HepG2 (cell line): ENCODE measurements around the gene CTIF. TPM values are rescaled to one million over a fixed set of nuclear protein-coding genes. Genes with fewer than 3 reads are reported as not detected.

Source experiments
- ATAC-seq: fragments of 200-7000 bp; cut with Tn5 transposase; 3 replicates; pipeline ENCODE4 v1.9.1; 2020; ENCODE audit warnings: mild to moderate bottlenecking, moderate library complexity
- BruUV-seq: library from RNA; stranded (reverse); fragments of 400-500 nt; replicated peaks from 2 replicates; lab custom pipeline; 2021; lab: Mats Ljungman, UMichigan
- CTCF ChIA-PET: fragments of 300-600 bp; formaldehyde crosslinking; extraction: SDS; loops from one replicate; lab custom pipeline; 2021; ENCODE audit warnings: low total read pairs, inconsistent platforms, low intra/inter-chr PET ratio; lab: Yijun Ruan, JAX
- POLR2A ChIA-PET: fragments of 350-600 bp; sonication (Branson Sonifier 250); formaldehyde crosslinking; loops from one replicate; lab custom pipeline; 2020; ENCODE audit warnings: antibody characterized with exemption, inconsistent platforms; lab: Yijun Ruan, JAX
- DNase-seq: peaks from one replicate; pipeline ENCODE4 v3.0.0-alpha.2; 2015; ENCODE audit warnings: low spot score
- FAIRE-seq: peaks from 3 replicates; lab custom pipeline; 2011; peaks lifted over from hg19 to GRCh38; lab: Jason Lieb, UNC
- H2AFZ ChIP-seq: one replicate; pipeline ENCODE4 v1.6.1; 2011; ENCODE audit warnings: low read length, inconsistent platforms
- H3K27ac ChIP-seq: fragments of 300-600 bp; 3 replicates; pipeline ENCODE4 v1.8.0; 2011; ENCODE audit warnings: mixed run types, mild to moderate bottlenecking, mixed read lengths, low read length, inconsistent platforms; ENCODE audit not compliant: insufficient read depth; ENCODE audit errors: extremely low read length
- H3K27me3 ChIP-seq, 2 experiments: fragments of 200-600 bp in 1 of 2; 2 replicates in 1 of 2; 3 replicates in 1 of 2; pipeline versions ENCODE4 v1.6.0 to v1.8.0; 2011; ENCODE audit warnings: low read length in 2 of 2, mild to moderate bottlenecking in 2 of 2, moderate library complexity in 2 of 2, inconsistent platforms in 1 of 2; ENCODE audit not compliant: insufficient read depth in 2 of 2, control insufficient read depth in 1 of 2
- H3K36me3 ChIP-seq, 2 experiments: fragments of 200-600 bp in 1 of 2; replicated peaks in 1 of 2; 2 replicates in 1 of 2; 3 replicates in 1 of 2; pipeline versions ENCODE4 v1.5.1 to v1.8.0; 2011; ENCODE audit warnings: low read length in 2 of 2, inconsistent platforms in 1 of 2; ENCODE audit not compliant: insufficient read depth in 2 of 2, control insufficient read depth in 1 of 2
- H3K4me1 ChIP-seq: 2 replicates; pipeline ENCODE4 v1.5.1; 2012; ENCODE audit warnings: low read length, inconsistent platforms; ENCODE audit not compliant: insufficient read depth
- H3K4me2 ChIP-seq: 2 replicates; pipeline ENCODE4 v1.6.0; 2011; ENCODE audit warnings: low read depth, low read length, inconsistent platforms
- H3K4me3 ChIP-seq, 3 experiments: fragments of 200-600 bp in 1 of 3; sonication (generic), shearing (Covaris generic) in 1 of 3; replicated peaks in 1 of 3; 2 replicates each; pipeline ENCODE4 v1.5.1; 2011 to 2016; ENCODE audit warnings: low read length in 3 of 3, inconsistent platforms in 2 of 3, low read depth in 2 of 3, mild to moderate bottlenecking in 2 of 3, control low read depth in 1 of 3, mixed read lengths in 1 of 3; ENCODE audit not compliant: insufficient read depth in 1 of 3
- H3K79me2 ChIP-seq: one replicate; pipeline ENCODE4 v1.6.1; 2011; ENCODE audit warnings: low read length, inconsistent platforms; ENCODE audit not compliant: insufficient read depth
- H3K9ac ChIP-seq: 2 replicates; pipeline ENCODE4 v1.6.0; 2011; ENCODE audit warnings: mild to moderate bottlenecking, low read depth, low read length, inconsistent platforms; ENCODE audit not compliant: insufficient read depth
- H3K9me3 ChIP-seq: 2 replicates; pipeline ENCODE4 v1.5.1; 2012; ENCODE audit warnings: mild to moderate bottlenecking, low read length
- H4K20me1 ChIP-seq: 2 replicates; pipeline ENCODE4 v1.6.0; 2011; ENCODE audit warnings: inconsistent platforms, mild to moderate bottlenecking, low read length, moderate library complexity; ENCODE audit not compliant: insufficient read depth
- HOXA7 ChIP-seq: sonication (generic); formaldehyde crosslinking; IDR thresholded peaks from 2 replicates; pipeline ENCODE4 v1.8.1; 2022; ENCODE audit warnings: mild to moderate bottlenecking, missing genetic modification reagents, moderate library complexity
- RAD51 ChIP-seq: fragments of 450-650 bp; IDR thresholded peaks from 2 replicates; pipeline ENCODE4 v1.6.1; 2016; ENCODE audit warnings: borderline replicate concordance
- SOX5 ChIP-seq: IDR thresholded peaks from 2 replicates; pipeline ENCODE4 v1.6.1; 2016; ENCODE audit warnings: borderline replicate concordance
- ZNF17 ChIP-seq: sonication (generic); formaldehyde crosslinking; IDR thresholded peaks from 2 replicates; pipeline ENCODE4 v1.5.0; 2020; ENCODE audit warnings: mild to moderate bottlenecking, missing genetic modification reagents
- ZNF383 ChIP-seq: sonication (generic); formaldehyde crosslinking; IDR thresholded peaks from 2 replicates; pipeline ENCODE4 v1.4.0; 2020; ENCODE audit warnings: missing genetic modification reagents, mild to moderate bottlenecking, borderline replicate concordance
- ZNF574 ChIP-seq: sonication (generic); formaldehyde crosslinking; IDR thresholded peaks from 2 replicates; pipeline ENCODE4 v1.4.0; 2020; ENCODE audit warnings: missing genetic modification reagents
- WGBS: methylation state at CpG from one replicate; pipeline ENCODE4 v1.1.6; 2017; ENCODE audit warnings: low lambda C conversion rate; 5-methylcytosine and 5-hydroxymethylcytosine counted together
- in situ Hi-C: cut with HindIII; loops from 2 replicates; pipeline ENCODE4 v1.10.0; 2017; ENCODE audit warnings: low pct_unique_long_range_greater_than_20kb; ENCODE audit not compliant: extremely low pct_ligation_motif_present
- intact Hi-C: fragments of 100-400 bp; cut with micrococcal nuclease; formaldehyde crosslinking; loops from one replicate; pipeline ENCODE4 v1.10.0; 2022; ENCODE audit not compliant: unreplicated experiment
- polyA plus RNA-seq, 8 experiments: library from polyadenylated mRNA; depleted of rRNA in 3 of 8; stranded (reverse) in 7 of 8; unstranded in 1 of 8; fragments of >200 nt; fragmentation: Illumina TruSeq in 4 of 8; extraction: Trizol in 4 of 8; gene quantifications; 2 replicates each; pipeline versions ENCODE4 v1.2.1 to v1.2.3, GENCODE V29; 2011 to 2016; ENCODE audit warnings: low read depth in 4 of 8, missing spikeins in 1 of 8, mixed read lengths in 1 of 8; ENCODE audit not compliant: insufficient read depth in 1 of 8
- total RNA-seq, 5 experiments: library from RNA; depleted of rRNA; stranded (reverse); fragments of >200 nt; fragmentation: Illumina TruSeq; extraction: Trizol; gene quantifications; 2 replicates each; pipeline ENCODE4 v1.2.3, GENCODE V29; 2016; ENCODE audit warnings: low read depth in 1 of 5
- TF ChIP-seq, protein P1 (sequence below): sonication (generic); formaldehyde crosslinking; IDR thresholded peaks from 2 replicates; pipeline ENCODE4 v1.4.0; 2020; ENCODE audit warnings: mild to moderate bottlenecking, low read depth, missing genetic modification reagents

CTIF gene
- total and polyA plus RNA-seq, 2 of the 13 experiments (the other 11 are each of a cell fraction or from before 2014, with no cell fraction given): 18.2 to 28.0 TPM

GRCh38 chr18:48617844-48618497 lies 79.1 kb downstream of the CTIF start (continued):
- no peak for TF ChIP-seq ZNF574 (CRISPR knock-in tag)

- no TSS peak for BruUV-seq
- Histone ChIP-seq H3K9me3 (no peaks in the 10 kb centered on the region), H3K4me1 (no peaks in the 10 kb centered on the region), H3K4me3 (no peak overlapping the region), H3K27me3 (no peaks in the 10 kb centered on the region), H3K79me2 (no peaks in the 10 kb centered on the region), H3K9ac (no peak overlapping the region), H2AFZ (no peak overlapping the region), H4K20me1 (no peaks in the 10 kb centered on the region; the same call in none of the 2 replicates)
- POLR2A ChIA-PET: no interaction called here
- DNase-seq: no peak
- WGBS: 95% methylated on average over 3 of the region's 3 CpGs
- TF ChIP-seq RAD51 (no peak), SOX5 (CRISPR knock-in tag) (no peak), ZNF17 (CRISPR knock-in tag) (no peak), ZNF383 (CRISPR knock-in tag) (no peak), HOXA7 (CRISPR knock-in tag) (no peak)
- TF ChIP-seq, protein P1, sequence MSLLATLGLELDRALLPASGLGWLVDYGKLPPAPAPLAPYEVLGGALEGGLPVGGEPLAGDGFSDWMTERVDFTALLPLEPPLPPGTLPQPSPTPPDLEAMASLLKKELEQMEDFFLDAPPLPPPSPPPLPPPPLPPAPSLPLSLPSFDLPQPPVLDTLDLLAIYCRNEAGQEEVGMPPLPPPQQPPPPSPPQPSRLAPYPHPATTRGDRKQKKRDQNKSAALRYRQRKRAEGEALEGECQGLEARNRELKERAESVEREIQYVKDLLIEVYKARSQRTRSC (CRISPR knock-in tag): no peak
- TF ChIP-seq, all 625 proteins: peak for 0
- H3K36me3 ChIP-seq: peaks cover 5 to 32% of the 10 kb centered on the region in 2 experiments; a peak in 4 of 5 replicates
- intact Hi-C loops (no loop called here), in situ Hi-C loops (no loop called here)
- no peak for FAIRE-seq
- ATAC-seq: no peak
- H3K4me2 ChIP-seq: no peak overlapping the region
- no peak overlapping the region for H3K27ac ChIP-seq
- CTCF ChIA-PET: no interaction called here
Measured at GRCh38 chr18:48619016-48619415, 80.2 kb downstream of the CTIF start.
